Activated CD8-positive, alpha-beta T cell treated with anti-CD3 and anti-CD28 coated beads for 36 hours (primary cell): Measurements from ENCODE around the gene E2F4. TPM values are rescaled to one million over a fixed set of nuclear protein-coding genes. Genes with fewer than 3 reads are reported as not detected.

Source experiments
- ATAC-seq: fragments of 200-7000 bp; cut with Tn5 transposase; one replicate; pipeline ENCODE4 v1.10.0; 2021; ENCODE audit warnings: mild to moderate bottlenecking, moderate library complexity
- CTCF ChIA-PET: fragments of 350-600 bp; sonication (Branson Sonifier 250); formaldehyde crosslinking; loops from one replicate; lab custom pipeline; 2021; ENCODE audit warnings: antibody characterized with exemption; lab: Charles Lee
- POLR2A ChIA-PET: fragments of 350-600 bp; sonication (Branson Sonifier 250); formaldehyde crosslinking; loops from one replicate; lab custom pipeline; 2021; ENCODE audit warnings: antibody characterized with exemption; lab: Charles Lee
- DNase-seq: peaks from one replicate; pipeline ENCODE4 v3.0.0-alpha.2; 2020
- H3K27ac Mint-ChIP-seq: one replicate; pipeline ENCODE4 v1.8.0; 2021; ENCODE audit warnings: mild to moderate bottlenecking, mixed read lengths
- H3K27me3 Mint-ChIP-seq: one replicate; pipeline ENCODE4 v1.8.0; 2021; ENCODE audit warnings: mixed read lengths
- H3K36me3 Mint-ChIP-seq: one replicate; pipeline ENCODE4 v1.8.0; 2021; ENCODE audit warnings: low read depth, mixed read lengths
- H3K4me1 Mint-ChIP-seq: one replicate; pipeline ENCODE4 v1.8.0; 2021; ENCODE audit warnings: low read depth, mixed read lengths
- H3K4me3 Mint-ChIP-seq: one replicate; pipeline ENCODE4 v1.8.0; 2021; ENCODE audit warnings: mild to moderate bottlenecking, moderate library complexity, mixed read lengths
- H3K9me3 Mint-ChIP-seq: one replicate; pipeline ENCODE4 v1.8.0; 2021; ENCODE audit warnings: mixed read lengths
- CTCF ChIP-seq: fragments of 200-600 bp; IDR thresholded peaks from one replicate; pipeline ENCODE4 v1.8.0; 2022; ENCODE audit warnings: antibody characterized with exemption, mild to moderate bottlenecking
- intact Hi-C: fragments of 100-400 bp; cut with micrococcal nuclease; formaldehyde crosslinking; loops from one replicate; pipeline ENCODE4 v1.10.0; 2022
- total RNA-seq, 2 experiments: library from RNA; stranded (reverse); gene quantifications; one replicate each; pipeline ENCODE4 v1.2.3, GENCODE V29; 2021

Gene E2F4
- total RNA-seq, 2 experiments from 2014 or later = 104 to 105 TPM

- intact Hi-C loops = no loop called here
- peaks cover 19% of the 10 kb centered on the region for H3K36me3 Mint-ChIP-seq
- peak overlapping the region; percentile 52 for H3K27ac Mint-ChIP-seq
- TF ChIP-seq CTCF = no peak
- POLR2A ChIA-PET = interaction anchor here (1.1 to 1.8 kb wide), 2 partner anchors 8 to 10 kb away, joined by 4 to 7 read pairs; no protein-coding TSS in a partner anchor
- DNase-seq (no peak), ATAC-seq (no peak)
- no peak overlapping the region for H3K4me3 Mint-ChIP-seq
- H3K4me1 Mint-ChIP-seq = no peaks in the 10 kb centered on the region
- CTCF ChIA-PET = no interaction called here
- H3K27me3 Mint-ChIP-seq = no peaks in the 10 kb centered on the region
- no peaks in the 10 kb centered on the region for H3K9me3 Mint-ChIP-seq
Measured at GRCh38 chr16:67204076-67204475, 12.1 kb downstream of the E2F4 start.

- ATAC-seq (no peak), DNase-seq (no peak)
- Mint-ChIP-seq H3K4me3 (no peak overlapping the region), H3K27ac (peak overlapping the region; percentile 41), H3K27me3 (no peaks in the 10 kb centered on the region), H3K4me1 (no peaks in the 10 kb centered on the region), H3K9me3 (no peaks in the 10 kb centered on the region), H3K36me3 (peaks cover 7% of the 10 kb centered on the region)
- intact Hi-C loops = no loop called here
- CTCF ChIA-PET = interaction anchor here (1.2 to 1.8 kb wide), 3 partner anchors 8 to 27 kb away, joined by 3 to 5 read pairs (median 4); partner anchors contain the start of gene TMEM208
- no peak for TF ChIP-seq CTCF
- POLR2A ChIA-PET = interaction anchor here (0.6 to 2.8 kb wide), 6 partner anchors 8 to 412 kb away, joined by 3 to 10 read pairs (median 3); partner anchors contain the start of gene TMEM208
Measured at GRCh38 chr16:67206129-67206837, 14.3 kb downstream of the E2F4 start.

- CTCF ChIA-PET = interaction anchor here (1.2 to 1.8 kb wide), 3 partner anchors 8 to 28 kb away, joined by 3 to 5 read pairs (median 4); partner anchors contain the start of gene TMEM208
- ATAC-seq = no peak
- Mint-ChIP-seq H3K27me3 (no peaks in the 10 kb centered on the region), H3K4me3 (no peak overlapping the region), H3K4me1 (no peaks in the 10 kb centered on the region), H3K27ac (no peak overlapping the region), H3K36me3 (peaks cover 7% of the 10 kb centered on the region), H3K9me3 (no peaks in the 10 kb centered on the region)
- no peak for DNase-seq
- no peak for TF ChIP-seq CTCF
- intact Hi-C loops = no loop called here
- POLR2A ChIA-PET = interaction anchor here (0.6 to 2.8 kb wide), 6 partner anchors 9 to 411 kb away, joined by 3 to 10 read pairs (median 3); partner anchors contain the start of gene TMEM208
Measured at GRCh38 chr16:67206838-67207248, 14.9 kb downstream of the E2F4 start.

- H3K9me3 Mint-ChIP-seq = no peaks in the 10 kb centered on the region
- no peak for DNase-seq
- ATAC-seq = no peak
- no peak overlapping the region for H3K27ac Mint-ChIP-seq
- POLR2A ChIA-PET = interaction anchor here (0.7 to 2.8 kb wide), 5 partner anchors 10 to 37 kb away, joined by 3 to 10 read pairs (median 4); partner anchors contain the start of gene TMEM208
- no peaks in the 10 kb centered on the region for H3K4me1 Mint-ChIP-seq
- intact Hi-C loops = no loop called here
- no peaks in the 10 kb centered on the region for H3K27me3 Mint-ChIP-seq
- no peak for TF ChIP-seq CTCF
- H3K4me3 Mint-ChIP-seq = no peak overlapping the region
- CTCF ChIA-PET = interaction anchor here (0.7 to 1.8 kb wide), 4 partner anchors 9 to 28 kb away, joined by 3 to 5 read pairs (median 4); partner anchors contain the start of gene TMEM208
- peaks cover 4% of the 10 kb centered on the region for H3K36me3 Mint-ChIP-seq
Measured at GRCh38 chr16:67207249-67208091, 15.5 kb downstream of the E2F4 start.
